ENCODE results near the gene ATRX. TPM values are rescaled to one million over a fixed set of nuclear protein-coding genes. Genes with fewer than 3 reads are reported as not detected.

The ATRX gene
- total RNA-seq, 2 donors from 2014 or later, result 49.3 to 110 TPM

GRCh38 chrX:77802201-77802600 is 16.2 kb upstream of the ATRX start:
- Histone ChIP-seq H3K27me3 (replicated peaks; ENCODE audit: insufficient read depth) (no peaks in the 10 kb centered on the region), H3K4me1 (replicated peaks) (no peaks in the 10 kb centered on the region), H3K27ac (no peak overlapping the region), H3K9me3 (no peaks in the 10 kb centered on the region), H3K36me3 (no peaks in the 10 kb centered on the region), H3K4me3 (no peak overlapping the region)
- WGBS, result 92% methylated on average over 1 of the region's 1 CpG
- TF ChIP-seq POLR2AphosphoS5 (IDR thresholded peaks at IDR 0.05) (no peak), CTCF (IDR thresholded peaks at IDR 0.05) (no peak), POLR2A (IDR thresholded peaks at IDR 0.05) (no peak)
- DNase-seq (ENCODE audit: low spot score), result no peak
- intact Hi-C loops (cut with DNase I), result no loop called here

- Histone ChIP-seq H3K36me3 (no peaks in the 10 kb centered on the region), H3K9me3 (no peaks in the 10 kb centered on the region), H3K27ac (no peak overlapping the region), H3K4me1 (replicated peaks) (no peaks in the 10 kb centered on the region), H3K4me3 (no peak overlapping the region), H3K27me3 (replicated peaks; ENCODE audit: insufficient read depth) (no peaks in the 10 kb centered on the region)
- WGBS, result 100% methylated on average over 1 of the region's 1 CpG
- TF ChIP-seq CTCF (IDR thresholded peaks at IDR 0.05), result no peak
- TF ChIP-seq POLR2A (IDR thresholded peaks at IDR 0.05), result no peak
- TF ChIP-seq POLR2AphosphoS5 (IDR thresholded peaks at IDR 0.05), result no peak
- intact Hi-C loops (cut with DNase I), result no loop called here
- DNase-seq (ENCODE audit: low spot score), result no peak
Observed at GRCh38 chrX:77795124-77795523, 9.1 kb upstream of the ATRX start.

GRCh38 chrX:77793946-77794345 is 7.9 kb upstream of the ATRX start:
- H3K27ac ChIP-seq, result no peak overlapping the region
- no peaks in the 10 kb centered on the region for H3K36me3 ChIP-seq
- WGBS, result 93% methylated on average over 6 of the region's 6 CpGs
- no peaks in the 10 kb centered on the region for H3K9me3 ChIP-seq
- no peaks in the 10 kb centered on the region for H3K4me1 ChIP-seq (replicated peaks)
- intact Hi-C loops (cut with DNase I), result no loop called here
- no peak for DNase-seq (ENCODE audit: low spot score)
- no peak overlapping the region for H3K4me3 ChIP-seq
- TF ChIP-seq POLR2AphosphoS5 (IDR thresholded peaks at IDR 0.05) (no peak), POLR2A (IDR thresholded peaks at IDR 0.05) (no peak), CTCF (IDR thresholded peaks at IDR 0.05) (no peak)
- H3K27me3 ChIP-seq (replicated peaks; ENCODE audit: insufficient read depth), result no peaks in the 10 kb centered on the region

GRCh38 chrX:77788050-77788449 is 2.0 kb upstream of the ATRX start:
- Histone ChIP-seq H3K9me3 (no peaks in the 10 kb centered on the region), H3K4me3 (no peak overlapping the region), H3K27ac (no peak overlapping the region), H3K27me3 (replicated peaks; ENCODE audit: insufficient read depth) (no peaks in the 10 kb centered on the region), H3K4me1 (replicated peaks) (no peaks in the 10 kb centered on the region), H3K36me3 (no peaks in the 10 kb centered on the region)
- WGBS, result 65% methylated on average over 2 of the region's 2 CpGs
- TF ChIP-seq CTCF (IDR thresholded peaks at IDR 0.05) (no peak), POLR2A (IDR thresholded peaks at IDR 0.05) (no peak), POLR2AphosphoS5 (IDR thresholded peaks at IDR 0.05) (no peak)
- intact Hi-C loops (cut with DNase I), result loop anchor here (10.0 kb wide), 1 partner anchor 107 kb away; the partner anchor contains the start of genes COX7B and MAGT1
- DNase-seq (ENCODE audit: low spot score), result no peak

- TF ChIP-seq POLR2A (IDR thresholded peaks at IDR 0.05) (no peak), CTCF (IDR thresholded peaks at IDR 0.05) (no peak), POLR2AphosphoS5 (IDR thresholded peaks at IDR 0.05) (no peak)
- 12% methylated on average over 5 of the region's 5 CpGs for WGBS
- Histone ChIP-seq H3K36me3 (no peaks in the 10 kb centered on the region), H3K9me3 (no peaks in the 10 kb centered on the region), H3K27me3 (replicated peaks; ENCODE audit: insufficient read depth) (no peaks in the 10 kb centered on the region), H3K4me3 (peak overlapping the region; percentile 45 to 51), H3K27ac (peak overlapping the region; percentile 91 to 92), H3K4me1 (replicated peaks) (no peaks in the 10 kb centered on the region)
- no peak for DNase-seq (ENCODE audit: low spot score)
- intact Hi-C loops (cut with DNase I), result loop anchor here (10.0 kb wide), 1 partner anchor 108 kb away; the partner anchor contains the start of genes COX7B and MAGT1
Observed at GRCh38 chrX:77786365-77786680, 307 bp upstream of the ATRX start.
